AML-193 (cell line): ENCODE results near the gene CPED1.

Source experiments
- DNase-seq, 2 experiments: peaks; one replicate each; lab custom pipeline; 2025; lab: John Stamatoyannopoulos, UW

CPED1 gene

GRCh38 chr7:121261207-121261884, 272.8 kb downstream of the CPED1 start:
- DNase-seq = no peak

GRCh38 chr7:121262221-121262620, 273.7 kb downstream of the CPED1 start:
- DNase-seq = no peak

- no peak for DNase-seq
These were observed 274.5 kb downstream of the CPED1 start for GRCh38 chr7:121262969-121263368.

GRCh38 chr7:121266307-121266894, 277.9 kb downstream of the CPED1 start:
- no peak for DNase-seq

GRCh38 chr7:121267612-121268011, 279.1 kb downstream of the CPED1 start:
- no peak for DNase-seq

GRCh38 chr7:121269798-121270197, 281.3 kb downstream of the CPED1 start:
- DNase-seq = no peak

GRCh38 chr7:121271098-121271497, 282.6 kb downstream of the CPED1 start:
- no peak for DNase-seq

GRCh38 chr7:121271916-121272315, 283.4 kb downstream of the CPED1 start:
- no peak for DNase-seq

- DNase-seq = no peak
These were observed 284.2 kb downstream of the CPED1 start for GRCh38 chr7:121272676-121273075.

GRCh38 chr7:121273467-121274167, 285.1 kb downstream of the CPED1 start:
- DNase-seq = no peak

- DNase-seq = no peak
These were observed 286.0 kb downstream of the CPED1 start for GRCh38 chr7:121274467-121274866.

GRCh38 chr7:121275204-121275603, 286.7 kb downstream of the CPED1 start:
- DNase-seq = no peak

- no peak for DNase-seq
These were observed 287.8 kb downstream of the CPED1 start for GRCh38 chr7:121276313-121276712.

GRCh38 chr7:121278120-121279021, 289.9 kb downstream of the CPED1 start:
- DNase-seq = no peak

- no peak for DNase-seq
These were observed 290.6 kb downstream of the CPED1 start for GRCh38 chr7:121279060-121279620.

- DNase-seq = no peak
These were observed 291.3 kb downstream of the CPED1 start for GRCh38 chr7:121279822-121280221.

- no peak for DNase-seq
These were observed 292.1 kb downstream of the CPED1 start for GRCh38 chr7:121280656-121281055.

GRCh38 chr7:121282129-121282528, 293.6 kb downstream of the CPED1 start:
- no peak for DNase-seq

- no peak for DNase-seq
These were observed 296.7 kb downstream of the CPED1 start for GRCh38 chr7:121285066-121285667.

- DNase-seq = no peak
These were observed 297.7 kb downstream of the CPED1 start for GRCh38 chr7:121286186-121286585.
